ENCODE data around the gene PPP6R2. TPM values are rescaled to one million over a fixed set of nuclear protein-coding genes. Genes with fewer than 3 reads are reported as not detected.
A peak's percentile ranks its signal among the peaks of the same experiment; 100 is the strongest.

Gene PPP6R2
- polyA plus RNA-seq, 3 donors, result 9.1 to 74.5 (median 10.3) TPM

DNA sequence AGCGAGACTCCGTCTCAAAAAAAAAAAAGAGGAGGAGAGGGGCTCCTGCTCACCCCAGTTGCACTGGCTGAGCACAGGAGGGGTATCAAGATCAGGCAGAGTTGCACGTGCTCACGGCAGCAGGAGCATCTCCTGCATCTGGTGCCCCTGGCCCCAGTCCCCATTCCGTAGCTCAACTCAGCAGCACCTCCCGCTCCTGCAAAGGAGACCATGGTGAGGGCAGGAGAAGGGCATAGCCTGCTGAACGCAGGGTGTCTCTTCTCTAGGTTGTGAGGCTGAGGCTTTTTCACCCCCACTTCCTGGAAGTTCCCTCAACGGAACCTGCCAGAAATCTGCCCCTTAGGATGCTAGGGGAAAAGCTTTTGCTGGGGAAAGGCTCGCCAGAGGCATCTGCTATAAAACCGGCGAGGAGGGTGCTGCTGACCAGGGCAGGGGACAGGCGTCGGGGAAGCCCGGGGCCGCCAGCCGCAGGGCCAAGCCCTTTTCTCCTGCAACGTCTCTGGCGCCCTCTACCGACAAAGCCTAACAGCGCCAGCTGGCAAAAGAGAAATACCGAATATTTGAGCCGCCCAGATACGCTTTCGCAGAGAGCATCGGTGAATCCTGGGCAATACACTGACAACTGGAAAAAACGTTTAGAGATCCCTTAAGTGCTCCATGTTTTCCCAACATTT is 1.0 kb upstream of the PPP6R2 start:
- H3K9me3 Mint-ChIP-seq, result no peaks in the 10 kb centered on the region
- DNase-seq, result peak; percentile 82 to 87 (median 86)

GRCh38 chr22:50343541-50343935 is 411 bp downstream of the PPP6R2 start:
- no peak for DNase-seq
- Mint-ChIP-seq H3K4me3 (peak overlapping the region; percentile 57 to 62), H3K27me3 (ENCODE audit: low read depth in 3 of 3) (peaks cover 2 to 4% (median 4%) of the 10 kb centered on the region in 3 donors), H3K4me1 (peaks cover 9% of the 10 kb centered on the region), H3K9me3 (no peaks in the 10 kb centered on the region), H3K27ac (peak overlapping the region in 2 of 7 donors; percentile 64 to 87), H3K36me3 (peaks cover 0 to 5% of the 10 kb centered on the region in 2 donors)
- TF ChIP-seq CTCF (IDR thresholded peaks at IDR 0.05), result no peak
- intact Hi-C loops (cut with micrococcal nuclease), result loop anchor here (2.0 to 5.0 kb wide), 2 partner anchors 66 to 99 kb away; partner anchors contain the start of gene TUBGCP6 (in 1 of the 2)
- Histone ChIP-seq H3K9ac (ENCODE audit: insufficient read depth, low read length, poor library complexity, severe bottlenecking) (peak overlapping the region; percentile 93), H3K36me3 (replicated peaks in 1 of 2; ENCODE audit: control insufficient read depth in 1 of 2, insufficient read depth in 2 of 2, low read length in 2 of 2) (no peaks in the 10 kb centered on the region), H3K4me1 (ENCODE audit: control insufficient read depth in 1 of 2, insufficient read depth in 2 of 2, low read length in 2 of 2) (peaks cover 12 to 37% of the 10 kb centered on the region in 2 donors), H2AFZ (ENCODE audit: insufficient read depth, low read depth, low read length, poor library complexity, severe bottlenecking) (peak overlapping the region; percentile 75), H3K27ac (ENCODE audit: low read depth in 1 of 2, low read length in 2 of 2) (peak overlapping the region in 1 of 2 donors; percentile 82), H4K20me1 (ENCODE audit: insufficient read depth, low read length) (peaks cover 26% of the 10 kb centered on the region), H3K27me3 (ENCODE audit: control insufficient read depth in 2 of 2, insufficient read depth in 2 of 2, low read length in 2 of 2) (no peaks in the 10 kb centered on the region), H3K4me2 (replicated peaks; ENCODE audit: extremely low read depth, low read length, poor library complexity, severe bottlenecking) (peak overlapping the region; percentile 99), H3K4me3 (replicated peaks in 1 of 3; ENCODE audit: low read depth in 2 of 3, low read length in 3 of 3) (peak overlapping the region; percentile 56 to 90 (median 87)), H3K9me3 (replicated peaks in 1 of 2; ENCODE audit: control insufficient read depth in 1 of 2, insufficient read depth in 1 of 2, low read length in 2 of 2) (no peaks in the 10 kb centered on the region), H3K79me2 (ENCODE audit: insufficient read depth, low read length) (peaks cover 37% of the 10 kb centered on the region)
- 3% methylated on average over 6 of the region's 9 CpGs for WGBS (ENCODE audit: insufficient coverage)

More for the DNA sequence above, 1.0 kb upstream of the PPP6R2 start:
- Mint-ChIP-seq H3K27me3 (ENCODE audit: low read depth in 3 of 3) (peaks cover 2 to 4% (median 4%) of the 10 kb centered on the region in 3 donors), H3K36me3 (peaks cover 0 to 5% of the 10 kb centered on the region in 2 donors), H3K27ac (peak overlapping the region; percentile 60 to 86 (median 65)), H3K4me1 (peaks cover 9% of the 10 kb centered on the region), H3K4me3 (peak overlapping the region; percentile 77 to 80)
- H3K9me3 ChIP-seq (replicated peaks in 1 of 2; ENCODE audit: control insufficient read depth in 1 of 2, insufficient read depth in 1 of 2, low read length in 2 of 2), result no peaks in the 10 kb centered on the region
- peaks cover 22% of the 10 kb centered on the region for H3K79me2 ChIP-seq (ENCODE audit: insufficient read depth, low read length)
- peaks cover 12% of the 10 kb centered on the region for H4K20me1 ChIP-seq (ENCODE audit: insufficient read depth, low read length)
- intact Hi-C loops (cut with micrococcal nuclease), result loop anchor here (1.0 to 5.0 kb wide), 3 partner anchors 65 to 97 kb away; partner anchors contain the start of gene TUBGCP6 (in 1 of the 2)
- peak overlapping the region; percentile 52 to 87 (median 53) for H3K4me3 ChIP-seq (replicated peaks in 1 of 3; ENCODE audit: low read depth in 2 of 3, low read length in 3 of 3)
- peak overlapping the region in 1 of 2 donors; percentile 65 for H3K27ac ChIP-seq (ENCODE audit: low read depth in 1 of 2, low read length in 2 of 2)
- H2AFZ ChIP-seq (ENCODE audit: insufficient read depth, low read depth, low read length, poor library complexity, severe bottlenecking), result peak overlapping the region; percentile 64
- TF ChIP-seq CTCF (IDR thresholded peaks at IDR 0.05), result peak; percentile 89
- peak overlapping the region; percentile 93 for H3K9ac ChIP-seq (ENCODE audit: insufficient read depth, low read length, poor library complexity, severe bottlenecking)
- H3K36me3 ChIP-seq (replicated peaks in 1 of 2; ENCODE audit: control insufficient read depth in 1 of 2, insufficient read depth in 2 of 2, low read length in 2 of 2), result no peaks in the 10 kb centered on the region
- WGBS (ENCODE audit: insufficient coverage), result 8% methylated on average over 21 of the region's 26 CpGs
- no peaks in the 10 kb centered on the region for H3K27me3 ChIP-seq (ENCODE audit: control insufficient read depth in 2 of 2, insufficient read depth in 2 of 2, low read length in 2 of 2)
- peak overlapping the region; percentile 99 for H3K4me2 ChIP-seq (replicated peaks; ENCODE audit: extremely low read depth, low read length, poor library complexity, severe bottlenecking)
- peaks cover 12 to 25% of the 10 kb centered on the region in 2 donors for H3K4me1 ChIP-seq (ENCODE audit: control insufficient read depth in 1 of 2, insufficient read depth in 2 of 2, low read length in 2 of 2)
